Posterior cingulate gyrus (tissue), 11 donors: Measurements from ENCODE around the gene NFKBIB.
A peak's percentile ranks its signal among the peaks of the same experiment; 100 is the strongest.

Experiments
- DNase-seq, 10 donors: peaks; one replicate each; pipeline versions ENCODE4 v3.0.0 to v3.0.0-alpha.2; 2020 to 2021; ENCODE audit warnings: mixed read lengths in 3 of 10
- intact Hi-C: fragments of 100-400 bp; cut with DNase I; formaldehyde crosslinking; loops from one replicate; pipeline ENCODE4 v1.15.1; 2023

Gene NFKBIB

DNA sequence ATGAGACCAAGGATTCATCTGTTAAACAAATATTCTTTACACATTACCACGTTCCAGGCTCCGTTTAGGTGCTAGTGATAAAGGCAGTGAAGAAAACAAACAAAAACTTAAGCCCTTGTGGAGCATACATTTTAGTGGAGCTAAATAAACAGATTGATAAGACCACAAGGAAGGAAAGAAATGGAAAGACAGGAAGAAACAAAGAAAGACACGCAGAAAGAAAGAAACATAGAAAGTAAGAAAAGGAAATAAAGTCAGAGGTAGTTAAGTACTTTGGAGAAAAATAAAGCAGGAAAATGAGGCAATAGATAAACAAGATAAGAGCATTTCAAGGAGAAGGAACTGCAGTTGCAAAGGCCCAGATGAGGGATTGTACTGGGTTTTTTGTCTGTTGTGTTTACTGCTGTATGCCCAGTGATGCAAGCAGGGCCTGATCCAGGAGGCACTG is 998 bp downstream of the NFKBIB start:
- no peak for DNase-seq
- intact Hi-C loops = no loop called here

DNA sequence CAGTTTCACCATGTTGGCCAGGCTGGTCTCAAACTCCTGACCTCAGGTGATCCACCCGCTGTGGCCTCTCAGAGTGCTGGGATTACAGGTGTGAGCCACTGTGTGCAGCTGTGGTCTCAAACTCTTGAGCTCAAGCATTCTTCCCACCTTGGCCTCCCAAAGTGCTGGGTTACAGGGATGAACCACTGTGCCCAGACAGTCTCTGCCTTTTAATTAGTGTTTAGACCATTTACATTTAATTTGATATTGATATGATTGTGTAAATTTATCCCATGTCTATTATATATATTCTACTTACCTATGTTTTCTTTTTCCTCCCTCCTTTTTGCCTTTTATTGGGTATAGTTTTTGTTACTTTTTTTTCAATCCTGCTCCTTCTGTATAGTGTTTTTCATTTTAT is 1.9 kb downstream of the NFKBIB start:
- DNase-seq = no peak
- intact Hi-C loops = no loop called here

DNA sequence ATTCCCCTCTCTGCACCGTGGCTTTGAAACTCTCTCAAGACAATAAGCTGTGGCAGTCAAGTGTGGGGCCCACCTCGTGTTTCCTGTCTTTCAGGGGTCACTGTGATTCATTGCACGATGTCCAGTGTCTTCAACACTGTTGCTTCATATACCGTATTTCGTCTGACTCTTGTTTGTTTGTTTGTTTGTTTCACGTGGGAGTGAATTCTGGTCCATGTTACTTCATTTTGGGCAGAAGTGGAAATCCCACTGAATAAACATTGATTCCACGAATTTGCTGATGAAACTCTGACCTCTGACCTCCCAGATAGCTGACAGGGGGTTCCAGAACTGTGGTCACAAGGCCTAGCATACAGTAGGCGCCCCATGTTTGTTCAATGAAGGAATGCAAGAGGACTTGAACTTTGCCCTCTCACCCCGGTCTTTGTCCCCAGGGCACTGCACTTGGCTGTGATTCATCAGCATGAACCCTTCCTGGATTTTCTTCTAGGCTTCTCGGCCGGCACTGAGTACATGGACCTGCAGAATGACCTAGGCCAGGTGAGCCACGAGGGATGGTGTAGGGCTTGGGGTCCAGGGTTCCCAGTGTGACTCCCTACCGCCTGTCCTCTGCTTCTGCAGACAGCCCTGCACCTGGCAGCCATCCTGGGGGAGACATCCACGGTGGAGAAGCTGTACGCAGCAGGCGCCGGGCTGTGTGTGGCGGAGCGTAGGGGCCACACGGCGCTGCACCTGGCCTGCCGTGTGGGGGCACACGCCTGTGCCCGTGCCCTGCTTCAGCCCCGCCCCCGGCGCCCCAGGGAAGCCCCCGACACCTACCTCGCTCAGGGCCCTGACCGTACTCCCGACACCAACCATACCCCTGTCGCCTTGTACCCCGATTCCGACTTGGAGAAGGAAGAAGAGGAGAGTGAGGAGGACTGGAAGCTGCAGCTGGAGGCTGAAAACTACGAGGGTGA is 5.1 kb downstream of the NFKBIB start:
- DNase-seq = no peak
- intact Hi-C loops = no loop called here

DNA sequence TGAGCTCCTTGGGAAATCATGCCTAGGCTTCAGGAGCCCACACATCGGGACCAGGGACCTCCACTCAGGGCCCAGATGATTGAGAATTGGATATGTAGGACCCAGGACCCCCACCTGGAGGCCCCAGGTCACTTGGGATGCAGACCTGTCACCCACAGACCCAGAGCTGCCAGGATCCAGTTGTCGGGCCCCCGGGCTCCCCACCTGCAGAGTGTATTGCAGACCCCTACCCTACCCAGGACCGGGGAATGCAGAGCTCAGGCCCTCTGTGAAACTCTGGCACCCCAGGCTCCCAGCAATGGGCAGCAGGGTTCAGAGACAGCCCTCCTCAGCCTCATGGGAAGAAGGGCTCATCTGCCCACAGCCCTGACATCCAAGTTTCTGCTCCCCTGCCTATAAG is 5.9 kb downstream of the NFKBIB start:
- intact Hi-C loops = no loop called here
- DNase-seq = peak in 1 of 10 donors; percentile 75

DNA sequence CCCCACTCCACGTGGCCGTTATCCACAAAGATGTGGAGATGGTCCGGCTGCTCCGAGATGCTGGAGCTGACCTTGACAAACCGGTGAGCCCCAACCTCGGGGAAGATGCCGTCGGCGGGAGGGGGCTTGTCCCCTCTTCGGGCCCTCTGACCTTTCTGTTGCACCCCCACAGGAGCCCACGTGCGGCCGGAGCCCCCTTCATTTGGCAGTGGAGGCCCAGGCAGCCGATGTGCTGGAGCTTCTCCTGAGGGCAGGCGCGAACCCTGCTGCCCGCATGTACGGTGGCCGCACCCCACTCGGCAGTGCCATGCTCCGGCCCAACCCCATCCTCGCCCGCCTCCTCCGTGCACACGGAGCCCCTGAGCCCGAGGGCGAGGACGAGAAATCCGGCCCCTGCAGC is 7.5 kb downstream of the NFKBIB start:
- intact Hi-C loops = no loop called here
- DNase-seq = no peak

DNA sequence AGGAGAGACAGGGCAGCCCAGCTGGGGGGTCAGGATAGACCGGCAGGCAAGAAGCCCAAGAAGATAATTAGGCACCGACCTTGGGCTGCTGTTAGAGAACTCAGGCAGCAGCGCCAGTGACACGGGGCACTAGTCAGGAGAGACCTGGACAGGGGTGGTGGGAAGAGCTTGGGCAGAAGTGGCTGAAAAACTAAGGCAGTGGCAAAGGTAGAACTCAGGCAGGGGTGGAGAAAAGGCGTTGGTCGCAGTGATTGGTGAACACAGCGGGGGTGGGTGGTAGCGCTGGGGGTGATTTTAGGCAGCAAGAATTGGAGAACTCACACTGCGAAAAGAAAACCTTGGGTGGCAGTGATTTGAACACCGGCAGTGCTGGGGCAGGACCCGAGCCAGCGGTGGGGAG is 7.9 kb downstream of the NFKBIB start:
- intact Hi-C loops = no loop called here
- DNase-seq = peak in 1 of 10 donors; percentile 63

DNA sequence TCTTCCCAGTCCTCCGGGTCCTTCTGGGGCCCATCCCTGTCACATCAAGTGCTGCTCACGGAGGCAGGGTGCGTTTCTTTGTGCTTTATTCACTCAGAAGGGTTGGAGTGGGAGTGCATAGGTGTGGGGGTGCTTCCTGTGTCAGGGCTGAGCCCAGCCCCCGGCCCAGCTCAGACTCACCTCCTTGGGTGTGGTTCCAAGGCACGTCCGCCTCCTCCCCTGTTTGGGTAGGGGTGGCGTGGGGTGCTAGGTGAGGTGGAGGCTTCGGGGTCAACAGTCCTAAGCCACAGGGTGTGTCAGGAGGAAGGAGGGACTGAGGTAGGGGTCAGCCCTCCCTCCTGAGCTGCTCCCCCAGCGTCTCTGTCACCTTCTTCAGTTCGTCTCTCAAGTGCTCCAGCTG is 9.1 kb downstream of the NFKBIB start:
- DNase-seq = peak in 1 of 10 donors; percentile 39
- intact Hi-C loops = no loop called here

DNA sequence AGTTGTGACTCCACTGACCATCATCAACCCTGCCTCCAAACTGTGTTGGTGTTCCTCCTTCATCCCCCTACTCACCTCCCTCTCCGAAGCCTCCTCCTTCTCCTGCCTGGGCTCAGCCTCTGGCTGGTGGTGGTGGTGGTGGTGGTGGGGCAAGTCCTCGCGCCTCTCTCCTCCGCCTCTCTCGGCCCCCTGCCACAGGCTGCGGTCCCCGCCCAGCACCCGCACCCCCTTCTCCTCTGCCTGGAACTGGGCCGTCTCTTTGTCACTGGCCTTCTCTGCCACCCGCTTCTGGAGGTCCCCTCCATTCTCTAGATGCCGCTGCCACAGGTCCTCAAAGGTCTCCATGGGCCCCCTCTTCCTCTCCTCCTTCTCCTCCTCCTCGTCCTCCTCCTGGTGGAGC is 10.7 kb downstream of the NFKBIB start:
- peak in 1 of 10 donors; percentile 15 for DNase-seq
- intact Hi-C loops = no loop called here

DNA sequence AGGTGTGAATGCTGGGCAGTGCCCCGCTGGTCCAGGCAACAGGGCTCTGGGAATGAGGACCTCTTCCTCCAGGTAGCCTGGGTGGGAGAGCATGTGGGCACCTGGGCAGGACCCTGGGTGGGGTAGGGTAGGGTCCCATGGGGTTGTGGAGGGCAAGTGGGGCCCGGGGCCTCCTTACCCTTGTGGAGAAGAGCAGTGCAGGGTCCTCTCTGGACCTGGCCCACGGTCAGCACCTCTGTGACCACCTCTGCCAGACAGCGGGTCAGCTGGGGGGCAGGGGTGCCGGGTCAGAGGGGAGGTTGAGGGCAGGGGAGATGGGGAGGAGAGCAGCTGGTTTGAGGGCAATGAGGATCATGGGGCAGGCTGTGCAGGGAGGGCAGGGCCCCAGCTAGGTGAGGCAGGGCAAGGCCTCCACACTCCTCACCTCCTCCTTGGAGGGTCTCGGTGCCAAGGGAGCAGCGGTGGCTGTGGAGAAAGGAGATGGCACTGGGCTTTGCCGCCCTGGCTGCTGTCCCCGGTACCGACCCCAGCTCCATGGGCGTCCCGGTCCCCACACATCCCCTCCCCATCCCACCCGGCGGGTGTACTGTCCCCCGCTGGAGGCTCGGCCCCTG is 11.7 kb downstream of the NFKBIB start:
- peak in 1 of 10 donors; percentile 64 for DNase-seq

DNA sequence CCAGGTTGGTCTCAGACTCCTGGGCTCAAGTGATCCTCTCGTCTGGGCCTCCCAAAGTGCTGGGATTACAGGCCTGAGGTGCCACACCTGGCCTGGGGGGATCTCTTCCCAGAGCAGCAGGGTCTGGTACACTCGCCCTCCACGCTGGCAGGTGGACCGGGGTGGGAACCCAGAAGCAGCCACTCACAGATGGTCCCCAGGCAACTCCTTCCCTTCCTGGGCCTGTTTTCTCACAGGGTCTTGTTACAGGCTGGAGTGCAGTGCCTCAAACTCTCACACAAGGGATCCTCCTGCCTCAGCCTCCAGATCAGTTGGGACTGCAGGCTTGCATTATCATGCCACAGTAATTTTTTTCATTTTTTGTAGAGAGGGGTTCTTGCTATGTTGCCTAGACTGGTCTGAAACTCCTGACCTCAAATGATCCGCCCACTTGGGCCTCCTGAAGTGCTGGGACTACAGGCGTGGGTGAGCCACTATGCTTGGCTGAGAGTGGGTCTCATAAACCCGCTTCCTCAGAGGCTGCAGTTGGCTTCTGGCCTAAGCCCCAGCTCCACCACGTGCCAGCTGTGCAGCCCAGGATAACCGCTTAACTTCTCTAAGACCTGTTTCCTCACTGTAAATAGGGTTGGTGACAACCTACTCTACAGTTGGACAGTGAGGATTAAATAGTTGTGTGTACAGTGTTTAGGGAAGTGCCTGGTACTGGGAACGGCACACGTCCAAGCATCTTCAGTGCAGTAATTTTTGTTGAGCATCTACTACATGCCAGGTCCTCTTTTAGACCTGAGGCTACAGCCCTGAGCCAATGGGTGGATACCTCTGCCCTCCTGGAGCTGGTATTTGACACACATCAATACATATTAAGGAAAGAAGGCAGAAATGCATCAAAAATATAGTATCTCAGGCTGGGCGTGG is 13.1 kb downstream of the NFKBIB start:
- DNase-seq = peak in 2 of 10 donors; percentile 35 to 36
- intact Hi-C loops = no loop called here

More for the DNA sequence above, 11.7 kb downstream of the NFKBIB start:
- intact Hi-C loops = no loop called here

DNA sequence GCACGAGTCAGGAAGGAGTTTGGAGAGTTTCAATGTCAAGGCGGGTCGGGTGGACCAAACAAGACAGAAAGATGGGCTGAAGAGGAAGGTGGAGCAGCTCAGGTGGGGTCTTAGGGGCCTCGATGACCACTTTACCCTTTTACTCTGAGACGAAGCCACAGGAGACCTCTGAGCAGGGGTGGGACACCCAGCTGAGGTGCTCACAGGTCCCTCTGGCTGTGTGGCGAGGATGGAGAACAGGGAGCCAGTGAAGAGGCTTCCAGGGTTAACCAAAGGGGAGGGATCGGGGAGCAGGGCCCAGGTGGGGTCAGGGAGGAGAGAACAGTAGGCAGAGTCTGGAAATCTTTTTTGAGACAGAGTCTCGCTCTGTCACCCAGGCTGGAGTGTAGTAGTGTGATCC is 14.2 kb downstream of the NFKBIB start:
- intact Hi-C loops = no loop called here
- peak in 2 of 10 donors; percentile 5 to 36 for DNase-seq

DNA sequence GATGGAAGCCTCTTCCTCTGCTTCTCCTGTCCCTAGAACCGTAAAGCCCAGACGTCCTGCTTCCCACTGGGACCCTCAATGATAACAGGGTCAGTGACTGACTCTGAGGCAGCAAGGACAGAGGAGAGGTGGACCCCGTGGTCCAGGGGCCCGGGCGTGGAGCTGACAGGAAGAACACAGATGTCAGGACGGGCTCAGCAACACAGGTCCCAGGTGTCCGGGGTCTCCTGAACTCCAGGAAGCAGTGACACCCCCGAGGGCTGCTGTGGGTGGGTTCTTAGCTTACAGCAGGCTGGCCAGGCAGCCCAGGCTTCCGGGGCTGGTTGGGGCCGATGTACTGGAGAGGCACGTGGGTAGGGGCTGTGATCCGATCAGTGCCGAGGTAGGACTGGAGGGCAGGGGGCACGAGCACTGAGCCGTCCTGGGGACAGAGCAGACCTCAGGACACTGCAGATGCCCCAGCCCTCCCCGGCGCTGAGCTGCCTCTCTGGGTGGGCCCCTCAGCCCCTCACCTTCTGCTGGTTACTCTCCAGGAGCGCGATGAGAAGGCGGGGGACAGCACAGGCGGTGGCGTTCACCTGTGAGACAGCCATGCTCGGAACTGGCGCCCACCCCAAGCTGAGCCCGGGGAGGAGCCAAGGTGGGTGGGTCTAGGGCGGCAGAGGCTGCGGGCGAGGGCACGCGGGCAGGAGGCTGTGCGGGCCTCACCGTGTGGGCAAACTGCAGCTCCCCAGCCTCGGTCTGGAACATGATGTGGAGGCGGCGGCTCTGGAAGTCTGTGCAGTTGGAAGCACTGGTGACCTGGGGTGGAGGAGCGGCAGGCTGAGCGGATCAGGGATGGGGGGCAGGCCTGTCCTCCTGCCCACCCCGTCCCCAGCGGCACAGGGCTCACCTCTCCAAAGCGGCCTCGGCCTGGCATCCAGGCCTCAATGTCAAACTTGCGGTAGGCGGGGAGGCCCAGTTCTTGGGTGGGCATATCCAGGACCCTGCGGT is 15.9 kb downstream of the NFKBIB start:
- peak in 3 of 10 donors; percentile 61 to 79 (median 65) for DNase-seq
- intact Hi-C loops = no loop called here

DNA sequence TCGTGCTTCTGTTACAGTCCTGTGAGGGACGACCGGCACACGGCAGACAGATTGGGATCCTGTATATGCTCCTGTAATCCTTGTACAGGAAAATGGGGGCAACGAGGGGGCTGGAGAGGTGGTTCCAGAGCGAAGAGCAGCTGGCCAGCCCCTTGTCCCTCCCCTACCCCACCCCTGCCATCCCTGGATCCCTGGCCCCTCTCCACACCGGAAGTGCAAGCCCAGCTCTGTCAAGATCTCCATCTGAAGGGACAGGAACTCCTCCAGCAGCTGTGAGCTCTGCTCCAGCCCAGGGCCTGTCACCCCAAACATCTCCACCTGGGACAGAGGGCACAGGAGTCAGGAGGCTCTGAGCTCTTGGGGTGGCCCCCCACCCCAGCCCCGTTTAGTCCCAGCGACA is 17.7 kb downstream of the NFKBIB start:
- DNase-seq = no peak
- intact Hi-C loops = no loop called here

DNA sequence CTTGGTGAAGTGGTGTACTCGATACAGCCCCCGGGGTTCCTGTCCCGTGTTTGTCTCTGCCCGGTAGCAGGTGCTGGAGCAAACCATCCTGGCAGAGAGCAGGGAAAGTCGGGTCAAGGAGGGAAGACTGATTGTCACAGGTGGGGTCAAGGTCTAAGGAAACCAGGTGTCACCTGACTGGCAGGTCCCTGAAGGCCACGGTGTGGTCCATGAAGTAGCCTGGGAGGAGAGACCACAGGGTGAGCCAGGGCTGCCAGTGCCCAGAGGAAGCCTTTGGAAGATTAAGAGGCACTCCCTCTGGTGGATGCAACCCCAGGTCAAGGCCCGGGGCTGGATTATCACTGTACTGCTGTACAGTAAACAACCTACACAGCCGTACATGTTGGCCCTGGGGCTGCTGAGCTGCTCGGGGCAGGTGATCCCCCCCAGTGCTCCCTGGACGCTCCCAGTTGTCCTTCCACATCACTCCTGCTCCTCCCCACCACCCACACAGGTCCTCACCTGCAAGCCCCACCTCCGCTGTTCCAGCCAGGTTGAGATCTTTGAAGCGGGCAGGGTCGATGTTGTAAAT is 18.2 kb downstream of the NFKBIB start:
- DNase-seq = peak in 1 of 10 donors; percentile 60
- intact Hi-C loops = no loop called here

DNA sequence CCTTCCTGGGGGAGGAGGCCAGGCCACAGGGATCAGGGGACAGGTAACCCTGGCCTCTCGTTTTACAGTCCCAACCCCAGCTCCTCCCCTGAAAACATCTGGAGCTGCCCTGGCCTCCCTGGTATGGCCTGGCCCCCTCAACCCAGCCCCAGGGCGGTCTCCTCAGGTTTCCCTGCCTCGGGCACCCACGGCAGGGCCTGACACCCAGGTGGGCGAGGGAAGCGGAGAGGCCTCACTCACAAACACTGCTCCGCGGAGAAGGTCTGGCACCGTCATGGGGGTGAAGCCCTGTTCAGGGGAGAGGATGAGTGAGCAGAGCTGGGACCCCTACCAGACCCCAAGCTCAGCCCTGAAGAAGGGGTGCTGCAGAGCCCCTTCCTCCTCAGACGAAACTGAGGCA is 18.8 kb downstream of the NFKBIB start:
- intact Hi-C loops = no loop called here

DNA sequence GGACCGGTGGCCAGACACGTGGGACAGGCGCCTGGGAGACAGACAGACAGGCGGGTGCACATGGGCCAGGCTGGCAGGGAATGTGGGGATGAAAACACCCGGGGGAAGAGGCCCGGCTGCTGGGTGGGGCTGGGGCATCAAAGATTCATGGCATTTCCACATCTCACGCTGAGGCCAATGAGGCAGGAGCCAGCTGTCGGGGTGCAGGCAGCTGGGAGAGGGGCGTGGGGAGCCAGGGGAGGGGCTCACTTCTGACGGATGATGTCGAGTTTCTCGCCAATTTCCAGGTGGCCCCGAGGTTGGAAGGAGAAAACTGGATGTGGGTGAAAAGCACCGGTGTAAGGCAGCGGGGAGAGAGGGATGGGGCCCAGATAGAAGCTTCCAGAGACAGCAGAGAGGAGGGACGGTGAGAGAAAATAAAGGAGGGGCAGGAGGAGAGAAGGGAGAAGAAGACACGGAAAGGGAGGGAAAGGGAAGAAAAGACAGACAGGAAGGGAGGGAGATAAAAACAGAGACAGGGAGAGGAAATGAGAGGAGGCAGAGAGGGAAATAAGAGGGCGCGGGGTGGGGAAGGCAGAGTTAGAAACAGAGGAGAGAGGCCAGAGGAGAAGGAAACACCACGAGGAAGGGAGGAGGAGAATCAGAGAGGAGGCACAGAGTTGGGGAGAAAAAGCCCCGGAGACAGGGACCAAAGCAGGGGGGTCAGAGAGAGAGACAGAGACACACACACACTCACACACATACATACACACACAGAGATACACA is 20.2 kb downstream of the NFKBIB start:
- DNase-seq = peak in 1 of 10 donors; percentile 65
- intact Hi-C loops = no loop called here

More for the DNA sequence above, 18.8 kb downstream of the NFKBIB start:
- DNase-seq = peak in 1 of 10 donors; percentile 73

DNA sequence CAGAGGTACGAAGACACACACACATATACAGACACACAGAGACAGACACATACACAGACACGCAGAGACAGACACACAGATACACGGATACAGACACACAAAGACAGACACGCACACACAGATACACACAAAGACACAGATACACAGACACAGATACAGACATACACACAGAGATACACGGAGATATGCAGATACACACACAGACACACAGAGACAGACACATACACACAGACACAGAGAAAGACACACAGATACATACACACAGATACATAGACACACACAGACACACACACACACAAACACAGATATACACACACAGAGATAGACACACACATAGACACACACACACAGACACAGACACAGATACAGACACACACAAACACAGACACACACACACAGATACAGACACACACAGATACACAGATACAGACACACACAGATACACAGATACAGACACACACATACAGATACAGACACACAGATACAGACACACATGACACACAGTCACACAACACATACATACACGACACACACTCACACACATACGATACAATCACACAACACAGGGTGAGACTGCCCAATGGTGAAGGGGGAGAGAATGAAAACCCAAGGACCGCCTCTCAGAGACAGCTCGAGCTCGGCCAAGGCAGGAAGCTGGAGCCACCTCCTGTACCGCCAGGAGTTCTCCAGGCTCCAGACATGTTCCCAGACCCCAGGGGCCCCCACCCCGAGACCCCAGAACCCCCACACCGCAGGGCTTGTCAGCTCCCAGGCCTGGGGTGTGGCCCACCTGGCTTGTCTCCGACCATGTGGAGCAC is 21.0 kb downstream of the NFKBIB start:
- DNase-seq = no peak
- intact Hi-C loops = no loop called here
